AG09319 (cell line): ENCODE measurements around the gene AGAP1.
A peak's percentile ranks its signal among the peaks of the same experiment; 100 is the strongest.

Experiments
- DNase-seq: peaks from one replicate; pipeline ENCODE4 v3.0.0-alpha.2; 2010; ENCODE audit warnings: low read depth; ENCODE audit errors: extremely low read depth
- TF ChIP-seq, protein P1 (sequence below): IDR thresholded peaks from 2 replicates; pipeline ENCODE4 v1.5.1; 2011; ENCODE audit warnings: low read depth, mild to moderate bottlenecking, inconsistent platforms, low read length, moderate library complexity

Gene AGAP1

DNA sequence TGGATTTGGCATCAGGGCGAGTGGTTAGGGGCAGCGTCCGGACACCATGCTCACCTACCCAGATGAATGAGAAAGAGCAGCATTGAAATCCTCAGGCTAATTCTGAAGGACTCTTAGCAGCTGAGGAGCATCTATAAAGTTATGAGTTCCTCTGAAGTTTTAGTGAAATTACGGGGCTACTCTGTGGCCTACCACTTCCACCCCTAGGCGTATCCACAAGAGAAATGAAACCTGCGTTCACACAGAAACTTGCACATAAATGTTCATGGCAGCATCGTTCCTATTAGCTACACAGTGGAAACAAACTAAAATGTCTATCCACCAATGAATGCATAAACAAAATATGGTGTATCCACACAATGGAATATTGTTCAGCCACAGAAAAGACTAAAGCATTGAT lies 576.4 kb downstream of the AGAP1 start:
- no peak for DNase-seq
- TF ChIP-seq, protein P1, sequence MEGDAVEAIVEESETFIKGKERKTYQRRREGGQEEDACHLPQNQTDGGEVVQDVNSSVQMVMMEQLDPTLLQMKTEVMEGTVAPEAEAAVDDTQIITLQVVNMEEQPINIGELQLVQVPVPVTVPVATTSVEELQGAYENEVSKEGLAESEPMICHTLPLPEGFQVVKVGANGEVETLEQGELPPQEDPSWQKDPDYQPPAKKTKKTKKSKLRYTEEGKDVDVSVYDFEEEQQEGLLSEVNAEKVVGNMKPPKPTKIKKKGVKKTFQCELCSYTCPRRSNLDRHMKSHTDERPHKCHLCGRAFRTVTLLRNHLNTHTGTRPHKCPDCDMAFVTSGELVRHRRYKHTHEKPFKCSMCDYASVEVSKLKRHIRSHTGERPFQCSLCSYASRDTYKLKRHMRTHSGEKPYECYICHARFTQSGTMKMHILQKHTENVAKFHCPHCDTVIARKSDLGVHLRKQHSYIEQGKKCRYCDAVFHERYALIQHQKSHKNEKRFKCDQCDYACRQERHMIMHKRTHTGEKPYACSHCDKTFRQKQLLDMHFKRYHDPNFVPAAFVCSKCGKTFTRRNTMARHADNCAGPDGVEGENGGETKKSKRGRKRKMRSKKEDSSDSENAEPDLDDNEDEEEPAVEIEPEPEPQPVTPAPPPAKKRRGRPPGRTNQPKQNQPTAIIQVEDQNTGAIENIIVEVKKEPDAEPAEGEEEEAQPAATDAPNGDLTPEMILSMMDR = no peak

DNA sequence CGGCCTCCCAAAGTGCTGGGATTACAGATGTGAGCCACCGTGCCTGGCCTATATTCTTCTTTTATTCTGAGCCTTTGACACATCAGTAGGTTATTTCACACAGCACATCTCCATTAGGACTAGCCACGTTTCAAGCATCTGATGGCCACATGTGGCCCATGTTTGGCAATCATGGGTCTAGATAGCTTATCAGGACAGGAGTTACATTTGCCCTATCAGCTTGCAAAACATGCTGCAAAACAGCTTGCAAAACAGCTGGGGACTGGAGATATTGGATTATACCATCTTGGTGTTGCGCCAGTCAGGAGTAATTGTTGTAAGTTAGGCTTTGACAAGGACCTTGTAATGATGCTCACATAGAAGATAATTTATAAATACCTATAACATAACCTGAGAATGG lies 579.4 kb downstream of the AGAP1 start:
- TF ChIP-seq, protein P1 = no peak
- no peak for DNase-seq

DNA sequence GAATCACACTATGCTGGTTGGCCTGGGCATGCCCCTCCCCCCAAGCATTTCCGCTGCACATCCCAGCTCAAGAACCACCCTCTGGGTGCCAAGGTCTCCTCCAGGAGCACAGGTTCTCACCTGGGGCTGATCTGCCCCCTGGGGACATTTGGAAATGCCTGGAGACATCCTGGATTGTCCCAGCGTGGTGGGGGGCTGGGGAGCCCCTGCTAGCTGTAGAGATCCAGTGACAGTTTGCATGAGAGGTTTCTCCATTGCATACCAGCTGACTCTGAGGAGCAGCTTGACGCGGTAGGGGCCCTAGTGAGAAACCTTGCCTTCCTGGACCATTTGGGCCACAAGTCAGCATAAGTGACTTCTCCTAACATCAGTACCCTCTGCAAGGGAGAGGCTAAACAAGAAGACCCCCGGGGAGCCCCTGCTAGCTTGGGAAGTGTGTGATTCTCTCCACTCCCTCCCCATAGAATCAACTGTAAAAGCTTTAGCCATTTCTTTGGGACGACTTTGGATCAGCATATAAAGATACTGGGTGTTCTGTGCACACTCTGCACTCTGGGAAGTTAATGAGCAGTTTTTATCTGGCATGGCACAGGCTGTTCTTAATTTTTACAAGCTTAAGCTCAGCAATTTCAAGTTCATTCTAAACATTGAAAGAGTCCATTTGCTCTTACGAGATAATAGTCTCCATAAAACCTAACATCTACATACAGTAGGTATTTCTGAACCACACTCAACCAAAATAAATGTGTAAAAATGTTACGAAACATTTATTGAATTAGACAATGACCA lies 580.2 kb downstream of the AGAP1 start:
- TF ChIP-seq, protein P1 = no peak
- no peak for DNase-seq

DNA sequence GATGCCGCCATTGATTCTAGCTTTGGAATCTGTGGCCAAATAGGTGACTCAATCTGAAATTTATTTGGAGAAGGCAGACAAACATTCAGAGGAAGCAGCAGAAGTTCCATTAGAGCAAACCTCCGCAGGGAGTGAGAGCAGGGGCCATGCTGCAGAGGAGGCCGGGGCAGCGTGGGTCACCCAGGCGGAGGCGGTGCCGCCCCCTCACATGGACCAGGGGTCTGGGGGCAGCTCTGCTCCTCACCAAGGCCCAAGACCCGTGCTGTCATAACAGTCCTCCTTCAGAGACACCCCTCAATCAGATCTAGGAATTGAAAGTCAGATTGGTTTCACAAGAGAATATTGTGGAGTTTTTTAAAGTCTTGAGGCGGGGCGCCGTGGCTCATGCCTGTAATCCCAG lies 582.0 kb downstream of the AGAP1 start:
- no peak for DNase-seq

DNA sequence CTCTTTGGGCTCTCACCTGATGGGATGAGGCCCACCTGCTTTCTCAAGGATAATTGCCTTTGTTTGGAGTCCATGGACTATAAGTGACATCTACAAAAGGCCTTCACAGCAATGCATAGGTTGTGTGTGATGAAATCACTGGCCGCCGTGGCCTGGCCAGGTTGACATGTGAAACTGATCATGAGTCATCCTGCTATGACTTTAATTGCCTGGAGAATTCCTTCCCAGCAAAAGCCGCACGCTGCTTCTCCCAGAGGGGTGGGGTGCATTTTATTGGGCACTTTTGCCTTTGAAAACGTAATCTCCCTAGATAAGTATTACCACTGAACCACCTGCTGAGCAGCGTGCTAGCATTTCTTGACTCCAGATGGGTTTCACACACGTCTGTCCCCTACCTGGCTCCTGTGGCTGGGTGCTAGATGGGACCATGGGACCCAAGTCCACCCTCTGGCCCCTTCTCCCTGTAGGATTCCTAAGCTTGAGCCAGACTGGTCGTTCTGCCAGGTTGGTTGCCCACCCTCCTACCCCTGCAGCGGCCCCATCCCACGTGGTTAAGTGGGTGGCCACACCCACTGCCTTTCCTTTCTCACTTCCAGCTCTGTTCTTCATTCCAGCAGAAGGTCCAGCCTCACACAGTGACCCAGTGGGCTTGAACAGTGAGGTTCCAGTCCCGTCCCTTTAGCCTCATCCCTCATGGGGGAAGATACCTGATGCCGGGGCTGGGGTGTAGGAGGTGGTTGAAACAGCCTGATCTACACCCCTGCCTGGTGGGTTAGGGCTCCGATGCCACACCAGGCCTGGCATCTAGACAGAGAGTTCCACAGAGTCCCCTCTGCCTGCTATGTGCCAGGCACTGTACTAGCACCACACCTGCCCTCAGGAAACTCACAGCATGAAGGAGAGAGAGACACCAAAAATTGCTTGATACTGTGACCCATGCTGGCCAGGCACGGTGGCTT lies 584.7 kb downstream of the AGAP1 start:
- DNase-seq = peak; percentile 49
- TF ChIP-seq, protein P1 = no peak

More for the DNA sequence above, 582.0 kb downstream of the AGAP1 start:
- TF ChIP-seq, protein P1 = no peak

DNA sequence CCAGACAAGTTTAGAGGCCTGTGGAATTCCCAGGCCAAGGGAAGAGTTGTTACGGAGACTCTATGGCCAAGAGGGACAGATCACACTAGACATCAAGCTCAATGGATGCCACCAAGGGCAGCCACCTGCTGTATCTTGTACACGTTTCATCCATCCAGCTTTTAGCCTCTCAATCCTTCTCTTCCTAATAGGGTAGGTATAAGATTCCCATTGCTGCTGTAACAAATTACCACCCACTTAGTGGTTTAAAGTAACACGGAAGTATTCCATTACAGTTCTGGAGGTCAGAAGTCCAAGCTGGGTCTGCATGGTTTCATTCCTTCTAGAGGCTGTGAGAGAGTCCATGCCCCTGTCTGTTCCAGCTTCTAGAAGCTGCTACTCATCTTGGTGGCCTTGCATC lies 586.6 kb downstream of the AGAP1 start:
- TF ChIP-seq, protein P1 = no peak

DNA sequence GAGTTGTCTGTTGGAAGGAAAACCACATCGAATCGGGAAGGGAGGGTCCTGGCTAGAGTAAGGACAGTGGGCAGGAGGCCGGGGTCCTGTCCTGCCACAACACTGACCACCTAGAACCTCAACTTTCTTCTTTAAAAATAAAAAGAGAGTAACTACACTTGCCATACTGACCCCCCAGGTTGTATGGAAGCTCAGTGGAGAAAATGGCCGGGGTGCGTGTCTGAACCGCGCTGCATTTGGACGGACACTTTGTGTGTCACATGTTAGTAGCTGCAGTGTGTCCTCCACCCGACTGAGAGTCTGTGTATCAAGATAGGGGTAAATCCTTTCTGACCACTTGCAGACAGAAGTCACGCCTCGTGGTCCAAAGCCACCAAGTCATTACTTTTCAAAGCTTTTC lies 587.3 kb downstream of the AGAP1 start:
- DNase-seq = no peak
- TF ChIP-seq, protein P1 = no peak

More for the DNA sequence above, 586.6 kb downstream of the AGAP1 start:
- DNase-seq = no peak
